Adrenal gland (tissue), 5 donors: ENCODE results near the gene INPP1.

Experiments
- CTCF ChIP-seq, 6 experiments: fragments of 450-650 bp in 4 of 6; fragments of 200-600 bp in 2 of 6; sonication (generic) in 1 of 6; IDR thresholded peaks; 1 replicate in 5 of 6; 2 replicates in 1 of 6; pipeline versions ENCODE4 v1.5.1 to v1.8.0; 2016 to 2021; ENCODE audit warnings: antibody characterized with exemption in 6 of 6, mild to moderate bottlenecking in 2 of 6, moderate library complexity in 1 of 6
- POLR2A ChIP-seq, 2 donors: fragments of 450-650 bp; IDR thresholded peaks; one replicate each; pipeline ENCODE4 v1.6.1; 2017; ENCODE audit warnings: antibody characterized with exemption in 2 of 2, mild to moderate bottlenecking in 2 of 2, moderate library complexity in 1 of 2
- donor health status: DM: no; HTN: no; CAD: no.

- TF ChIP-seq CTCF (IDR thresholded peaks at IDR 0.05) = no peak
- TF ChIP-seq POLR2A (IDR thresholded peaks at IDR 0.05) = no peak
Measured at GRCh38 chr2:190369635-190370034, 26.2 kb downstream of the INPP1 start.
